GM21381 (cell line): Measurements from ENCODE around the gene DCLK3.

ENCODE experiments used
- ATAC-seq: cut with Tn5 transposase; IDR thresholded peaks from one replicate; pipeline ENCODE4 v1.9.1; 2021; ENCODE audit warnings: mild to moderate bottlenecking, moderate library complexity; ENCODE audit not compliant: unreplicated experiment

Gene DCLK3

DNA sequence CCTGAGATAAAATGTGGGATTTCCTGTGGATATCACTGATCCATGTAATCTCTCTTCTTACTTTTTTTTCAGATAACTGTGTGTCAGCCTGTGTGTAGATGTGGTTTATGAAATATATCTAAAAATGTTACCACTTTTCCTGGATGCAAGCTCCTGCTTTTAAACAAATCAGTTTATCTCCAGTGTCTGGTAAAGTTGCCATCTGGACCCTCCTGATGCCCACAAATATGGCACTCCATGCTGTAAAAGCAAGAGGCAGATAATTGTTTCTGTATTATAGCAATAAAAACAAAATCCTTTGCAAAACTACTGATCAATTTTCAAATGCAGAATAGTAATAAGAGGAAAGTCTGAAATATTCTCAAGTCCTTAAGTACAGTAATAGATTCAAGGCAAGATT is 7.6 kb upstream of the DCLK3 start:
- ATAC-seq: no peak

DNA sequence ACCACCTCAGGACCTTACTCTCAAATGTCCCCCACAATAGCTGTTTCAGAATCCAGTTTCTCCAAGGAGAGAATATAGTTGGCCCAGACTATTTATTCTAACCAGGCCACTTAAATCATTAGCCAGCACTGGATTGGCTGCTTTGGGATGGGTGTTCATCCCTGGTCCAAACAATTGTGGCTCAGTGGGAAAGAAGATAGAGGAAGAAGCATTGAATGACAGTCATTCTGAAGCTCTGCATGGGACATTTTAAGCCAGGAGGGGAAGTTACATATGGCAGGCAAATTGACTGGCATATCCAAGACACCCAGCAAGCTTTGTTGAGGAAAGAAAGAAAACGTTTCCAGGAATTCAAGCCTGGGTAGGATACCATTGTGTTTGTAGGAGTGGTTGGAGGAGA is 5.6 kb upstream of the DCLK3 start:
- no peak for ATAC-seq

DNA sequence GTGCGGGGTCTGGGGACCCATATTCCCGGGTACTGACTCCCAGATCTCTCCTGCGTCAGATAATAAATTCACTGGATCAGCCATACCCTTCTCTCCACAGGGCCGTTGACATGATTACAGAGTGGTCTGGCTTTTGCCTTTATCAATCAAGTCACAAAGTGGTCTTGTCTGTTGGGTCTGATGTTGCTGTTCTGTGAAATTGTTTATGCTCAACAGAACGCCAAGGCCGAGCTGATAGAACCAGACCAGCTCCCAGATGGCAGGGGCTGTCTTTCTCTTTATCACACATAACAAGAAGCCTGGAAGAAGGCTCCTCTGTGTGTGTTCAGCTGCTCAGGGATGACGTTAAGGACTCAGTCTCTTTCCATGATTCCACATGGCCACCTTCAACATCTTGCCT is 751 bp upstream of the DCLK3 start:
- no peak for ATAC-seq

DNA sequence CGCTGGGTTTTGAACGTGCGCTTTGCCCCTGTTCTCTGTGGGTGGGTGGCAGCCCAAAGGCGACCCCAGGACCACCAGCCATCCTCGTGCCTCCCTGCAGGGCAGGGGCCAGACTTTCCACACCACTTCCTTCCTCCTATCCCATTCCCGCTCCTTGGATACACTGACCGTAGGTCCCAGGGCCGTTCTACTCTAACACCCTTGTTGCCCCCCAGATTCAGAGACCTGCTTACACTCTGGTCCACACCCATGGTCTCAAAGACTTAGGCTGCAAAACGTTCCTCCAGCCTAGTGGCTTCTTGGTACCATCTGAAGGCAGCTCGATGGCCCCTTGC is 318 bp upstream of the DCLK3 start:
- no peak for ATAC-seq

DNA sequence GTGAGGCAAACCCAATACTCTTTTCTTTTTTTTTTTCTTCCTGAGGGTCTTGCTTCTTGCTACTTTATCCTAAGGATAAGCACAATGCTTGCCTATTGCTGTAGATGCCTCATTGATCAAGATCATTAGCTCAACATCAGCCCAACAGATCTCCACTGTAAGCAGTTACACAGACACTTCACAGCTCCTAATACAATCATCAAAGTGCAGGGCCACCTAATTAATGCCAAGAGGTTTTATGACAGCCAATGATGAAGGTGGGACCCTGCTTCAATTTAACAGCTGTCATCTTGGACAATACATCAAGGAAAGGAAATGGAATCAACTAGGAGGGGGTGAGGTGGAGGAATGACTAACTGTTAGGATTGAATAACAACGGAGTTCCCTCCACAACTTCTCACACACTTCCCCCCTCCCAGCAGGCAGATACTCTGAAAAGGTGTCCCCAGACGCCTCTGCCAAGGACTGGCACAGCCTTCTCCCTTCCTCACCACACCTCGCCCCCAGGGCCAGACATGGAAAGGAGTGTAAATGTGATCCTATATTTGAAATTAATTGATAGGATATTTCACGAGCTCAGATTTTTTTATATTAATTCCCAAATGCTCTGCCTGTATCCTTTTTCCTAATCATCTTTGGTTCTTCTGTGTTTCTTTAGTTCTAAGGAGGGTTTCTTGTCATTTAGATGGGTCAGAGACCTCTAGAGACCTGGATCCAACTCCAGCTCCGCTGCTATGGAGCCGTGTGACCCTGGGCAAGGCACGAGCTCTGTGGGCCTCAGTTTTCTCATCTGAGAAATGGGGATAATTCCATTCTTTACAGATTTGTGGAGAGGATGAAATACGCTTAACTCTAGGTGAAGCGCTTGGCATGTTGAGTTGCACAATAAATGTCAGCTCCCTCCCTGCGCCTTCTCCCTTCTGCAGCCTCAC is 1.2 kb downstream of the DCLK3 start:
- ATAC-seq: no peak

DNA sequence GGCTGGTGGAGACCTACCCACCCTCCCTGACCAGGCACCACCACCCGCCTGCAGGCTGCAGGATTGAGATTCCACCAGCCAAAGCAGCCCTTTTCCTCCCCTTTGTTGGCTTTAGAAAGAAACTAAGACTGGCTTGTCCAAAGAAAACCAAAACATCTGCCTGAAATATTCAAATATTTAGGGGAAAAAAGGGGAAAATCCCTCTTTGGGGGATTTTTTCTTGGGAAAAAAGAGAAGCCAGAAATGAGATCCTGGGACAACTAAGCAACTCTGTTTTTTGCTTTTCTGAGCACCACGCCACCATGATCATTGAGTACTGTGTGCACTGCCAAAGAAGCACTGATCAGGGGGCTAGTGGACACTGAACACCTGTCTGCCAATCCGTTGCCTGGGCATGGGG is 2.6 kb downstream of the DCLK3 start:
- ATAC-seq: no peak

DNA sequence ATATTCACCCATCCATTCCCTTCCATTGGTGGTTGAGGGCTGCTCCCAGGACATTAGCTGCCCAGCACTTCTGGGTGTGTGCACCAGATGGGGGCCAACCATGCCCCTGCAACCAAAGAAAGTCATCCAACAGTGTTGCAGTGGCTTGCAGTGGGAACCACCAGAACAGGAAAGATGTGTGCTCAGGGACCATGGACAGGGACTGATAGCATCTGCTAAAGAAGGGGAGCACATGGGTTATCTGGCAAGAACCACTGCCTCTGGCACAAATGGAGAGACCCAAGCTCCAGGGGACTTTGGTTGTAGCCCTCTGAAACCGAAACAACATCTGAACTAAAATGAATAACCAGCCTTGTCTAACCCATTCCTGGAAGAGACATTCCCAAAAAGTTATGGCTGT is 8.1 kb downstream of the DCLK3 start:
- ATAC-seq: no peak

DNA sequence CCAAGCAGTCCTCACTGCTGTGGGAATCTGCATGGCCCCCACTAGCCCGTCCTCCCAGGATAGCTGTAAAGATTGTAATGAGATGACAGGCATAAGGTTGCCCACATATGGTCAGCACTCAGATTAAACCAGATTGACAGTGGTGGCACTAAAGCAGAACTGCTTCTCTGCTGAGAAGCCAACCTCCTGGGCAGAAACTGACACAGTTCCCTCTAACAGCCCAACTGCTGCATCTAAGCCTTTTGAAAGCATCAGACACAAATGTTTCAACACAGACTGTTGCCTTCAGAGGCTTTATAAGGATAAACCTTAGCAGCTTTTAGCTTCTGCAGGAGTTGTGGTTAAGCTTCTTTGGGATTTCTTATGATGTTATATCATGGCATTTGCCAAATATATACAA is 13.0 kb downstream of the DCLK3 start:
- ATAC-seq: no peak

DNA sequence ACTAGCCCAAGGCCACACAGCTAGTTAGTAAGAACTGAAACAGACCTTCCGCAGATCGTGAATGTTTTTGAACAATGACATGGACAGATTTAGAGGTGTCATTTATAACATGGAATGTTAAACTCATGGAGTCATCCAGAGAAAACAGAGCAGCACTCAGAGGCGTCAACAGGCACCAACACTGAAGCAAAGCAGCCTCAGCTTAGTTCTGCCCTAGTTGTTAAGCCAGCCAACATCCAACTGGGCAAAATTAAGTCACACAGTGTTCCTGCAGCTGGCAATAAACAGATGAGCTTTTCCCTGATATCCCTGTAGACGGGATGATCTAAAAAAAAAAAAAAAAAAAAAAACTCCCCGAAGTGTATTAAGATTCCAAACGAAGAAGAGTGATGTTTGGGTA is 13.6 kb downstream of the DCLK3 start:
- no peak for ATAC-seq

DNA sequence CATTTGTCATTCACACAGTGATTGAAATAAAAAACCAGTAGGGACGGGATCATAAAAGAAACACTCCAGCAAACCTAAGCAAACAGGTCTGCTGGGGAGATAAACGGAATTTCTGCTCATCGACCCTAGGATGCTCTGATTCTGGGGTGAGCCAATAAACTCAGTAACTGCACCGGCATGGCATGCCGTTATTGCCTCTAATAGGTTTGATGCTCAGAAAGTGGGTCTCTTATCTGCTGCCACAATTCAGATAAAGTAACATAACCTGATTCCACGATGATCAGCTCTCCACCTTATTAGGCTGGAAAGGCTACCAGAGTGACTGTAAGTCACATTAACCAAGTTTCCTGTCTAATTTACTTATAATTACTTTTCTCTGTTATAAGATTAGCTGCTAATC is 19.6 kb downstream of the DCLK3 start:
- no peak for ATAC-seq

DNA sequence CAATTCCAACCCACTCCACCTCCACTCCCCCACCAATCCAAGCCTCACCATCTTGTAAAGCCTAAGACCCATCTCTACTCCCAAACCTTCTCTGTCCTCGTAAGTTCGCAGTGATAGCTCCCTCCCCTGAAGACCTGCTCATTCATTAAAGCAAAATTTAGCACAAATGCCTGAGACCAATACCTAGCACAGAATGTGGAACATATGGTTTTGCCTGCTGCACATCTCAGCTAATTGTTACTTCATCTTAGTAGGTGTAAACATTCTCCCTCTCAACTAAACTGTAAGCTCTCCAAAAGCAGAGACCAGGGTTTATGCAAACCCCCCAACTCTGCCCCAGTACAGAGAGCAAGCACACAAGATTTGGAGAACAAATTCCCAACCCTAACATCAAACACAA is 20.5 kb downstream of the DCLK3 start:
- ATAC-seq: no peak

DNA sequence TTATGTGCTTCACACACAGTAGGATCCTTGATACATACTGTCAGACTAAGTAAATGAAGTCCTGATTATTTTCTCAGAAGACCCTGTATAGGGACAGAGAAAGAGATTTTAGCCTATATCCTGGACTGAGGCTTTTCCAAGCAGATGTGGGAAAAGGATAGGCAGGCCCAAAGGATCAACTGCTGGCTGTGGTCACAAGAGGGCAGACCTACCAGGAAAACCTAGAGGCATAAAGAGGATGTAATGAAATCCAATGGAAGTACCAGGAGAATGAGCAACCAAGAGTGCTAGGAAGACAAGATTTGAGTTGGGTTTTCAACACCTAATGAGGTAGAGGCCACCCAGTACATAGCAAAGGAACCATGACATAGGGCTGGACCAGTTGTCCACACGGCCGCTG is 23.1 kb downstream of the DCLK3 start:
- ATAC-seq: no peak

DNA sequence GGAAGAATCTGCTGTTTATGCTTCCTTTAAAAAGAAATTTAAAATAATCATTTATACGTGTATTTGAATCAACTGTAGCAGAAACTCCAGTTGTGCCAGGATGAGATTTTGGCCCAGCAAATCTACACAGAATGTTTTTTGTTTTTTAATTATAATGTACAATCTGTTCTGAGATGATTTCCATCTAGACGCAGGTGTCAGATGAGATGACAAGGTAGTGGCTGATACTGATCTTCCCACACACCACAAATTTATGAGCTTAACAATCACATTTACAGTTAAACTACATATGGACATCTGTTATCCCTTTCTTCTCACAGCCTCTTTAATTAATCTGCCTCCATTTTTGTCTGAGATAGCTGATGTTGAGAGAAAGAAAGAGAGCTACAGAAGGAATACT is 23.6 kb downstream of the DCLK3 start:
- no peak for ATAC-seq

DNA sequence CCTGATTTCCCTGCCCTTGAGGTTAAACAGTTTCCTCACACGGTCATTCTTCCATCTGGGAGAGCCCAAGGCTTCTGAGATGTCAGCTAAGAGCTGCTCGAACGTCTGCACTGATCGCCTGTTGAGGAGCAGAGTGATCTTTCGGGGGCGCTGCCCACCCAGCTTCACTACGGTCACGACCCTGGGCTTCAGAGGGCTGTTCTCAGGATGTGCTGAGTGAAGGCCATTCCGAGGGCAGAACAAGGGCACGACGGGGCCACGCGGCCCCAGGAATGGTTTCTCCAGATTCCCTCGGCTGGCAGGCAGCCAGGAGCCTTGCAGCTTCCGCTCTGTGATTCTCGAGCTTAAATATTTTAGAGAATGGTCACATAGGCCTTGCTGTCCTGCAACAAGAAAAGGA is 25.7 kb downstream of the DCLK3 start:
- no peak for ATAC-seq

DNA sequence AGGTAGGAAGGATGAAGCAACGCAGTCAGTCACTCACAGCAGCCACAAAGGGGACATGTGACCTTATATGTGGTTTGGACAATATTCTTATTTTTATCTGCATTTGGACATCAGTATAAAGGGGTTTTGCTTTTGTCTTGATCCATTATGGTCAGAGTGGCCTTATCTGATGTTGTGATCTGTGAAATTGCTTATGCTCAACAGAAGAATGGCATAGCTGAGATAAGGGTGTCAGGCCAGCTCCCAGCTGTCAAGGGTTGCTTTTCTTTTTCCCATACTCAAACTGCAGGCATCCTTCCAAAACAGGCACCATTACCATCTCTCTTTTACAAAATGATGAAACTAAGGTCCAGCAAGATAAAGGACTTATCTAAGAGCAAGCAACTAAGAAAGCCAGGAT is 28.1 kb downstream of the DCLK3 start:
- ATAC-seq: no peak

DNA sequence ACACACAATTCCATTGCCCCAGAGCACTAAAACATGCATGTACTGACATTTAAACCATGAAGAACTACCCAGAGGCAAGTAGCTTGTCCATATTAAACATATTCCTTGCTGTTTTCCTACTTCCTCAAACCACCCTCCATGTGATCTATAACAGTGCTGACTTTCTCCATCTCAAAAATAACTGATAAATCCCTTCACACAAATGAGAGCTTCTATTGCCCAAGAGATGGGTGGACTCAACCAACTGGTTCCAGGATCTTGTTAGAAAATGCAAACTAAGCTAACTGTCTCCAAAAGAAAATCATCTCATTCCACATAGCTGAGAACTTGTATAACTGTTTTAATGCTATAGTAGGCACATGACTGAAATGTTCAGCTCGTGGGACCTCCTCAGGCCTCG is 29.6 kb downstream of the DCLK3 start:
- ATAC-seq: no peak

DNA sequence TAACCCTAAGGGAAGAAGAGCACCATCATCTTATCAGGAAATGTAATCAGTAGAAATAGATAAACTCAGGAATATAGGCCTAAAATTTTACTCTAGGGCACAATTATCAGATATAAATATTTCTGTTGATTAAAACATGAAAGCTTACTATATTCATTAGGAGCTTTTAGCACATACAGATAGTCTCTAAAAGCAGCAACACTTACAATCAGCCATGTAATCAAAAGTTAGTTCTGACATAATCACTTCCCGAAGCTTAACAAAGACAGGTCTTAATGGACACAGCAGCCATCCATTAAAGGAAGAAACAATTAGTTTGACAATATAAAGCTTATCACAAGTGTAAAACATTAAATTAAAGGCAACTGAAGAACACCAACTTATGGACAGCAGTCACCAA is 30.6 kb downstream of the DCLK3 start:
- no peak for ATAC-seq

DNA sequence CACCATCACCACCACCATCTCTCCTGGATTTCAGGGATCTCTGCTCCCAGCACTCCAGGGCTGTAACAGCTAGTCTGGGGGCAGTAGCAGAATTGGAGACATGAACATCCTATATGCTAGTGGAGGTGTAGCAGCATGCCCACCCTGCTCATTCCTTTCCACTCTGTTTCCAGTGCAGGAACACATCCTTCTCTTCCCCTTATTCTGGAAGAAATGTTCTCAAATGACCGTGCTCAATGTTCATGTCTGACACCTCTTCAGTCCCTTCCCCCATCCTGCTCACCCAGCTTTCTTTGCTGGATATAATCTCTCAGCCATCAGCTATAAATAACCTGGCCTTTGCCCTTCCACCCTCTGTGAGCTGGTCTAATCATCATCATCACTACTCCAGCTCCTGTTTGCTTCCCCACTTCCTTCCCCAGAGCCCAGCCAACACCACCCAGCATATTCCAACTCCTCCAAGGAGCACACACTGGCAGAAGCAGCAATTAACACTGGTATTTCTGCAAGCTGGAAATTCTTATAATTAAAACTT is 31.1 kb downstream of the DCLK3 start:
- ATAC-seq: no peak

DNA sequence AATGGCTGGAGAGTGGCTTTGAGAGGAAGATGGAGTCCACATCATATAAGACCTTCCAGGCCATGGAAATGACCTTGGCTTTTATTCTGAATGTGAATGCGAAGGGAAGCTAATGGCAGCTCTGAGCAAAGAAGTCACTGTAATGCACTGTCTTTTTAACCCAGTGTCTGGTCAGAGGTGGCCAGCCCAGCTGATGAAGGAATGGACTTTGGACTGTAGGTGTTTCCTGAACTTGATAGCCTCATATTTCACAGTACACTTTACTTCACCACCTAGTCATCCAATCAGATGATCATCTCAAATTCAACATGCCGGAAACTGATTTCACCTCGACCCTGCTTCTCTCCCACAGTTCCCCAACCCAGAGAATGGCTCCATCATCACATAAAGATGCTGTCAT is 33.4 kb downstream of the DCLK3 start:
- ATAC-seq: no peak

DNA sequence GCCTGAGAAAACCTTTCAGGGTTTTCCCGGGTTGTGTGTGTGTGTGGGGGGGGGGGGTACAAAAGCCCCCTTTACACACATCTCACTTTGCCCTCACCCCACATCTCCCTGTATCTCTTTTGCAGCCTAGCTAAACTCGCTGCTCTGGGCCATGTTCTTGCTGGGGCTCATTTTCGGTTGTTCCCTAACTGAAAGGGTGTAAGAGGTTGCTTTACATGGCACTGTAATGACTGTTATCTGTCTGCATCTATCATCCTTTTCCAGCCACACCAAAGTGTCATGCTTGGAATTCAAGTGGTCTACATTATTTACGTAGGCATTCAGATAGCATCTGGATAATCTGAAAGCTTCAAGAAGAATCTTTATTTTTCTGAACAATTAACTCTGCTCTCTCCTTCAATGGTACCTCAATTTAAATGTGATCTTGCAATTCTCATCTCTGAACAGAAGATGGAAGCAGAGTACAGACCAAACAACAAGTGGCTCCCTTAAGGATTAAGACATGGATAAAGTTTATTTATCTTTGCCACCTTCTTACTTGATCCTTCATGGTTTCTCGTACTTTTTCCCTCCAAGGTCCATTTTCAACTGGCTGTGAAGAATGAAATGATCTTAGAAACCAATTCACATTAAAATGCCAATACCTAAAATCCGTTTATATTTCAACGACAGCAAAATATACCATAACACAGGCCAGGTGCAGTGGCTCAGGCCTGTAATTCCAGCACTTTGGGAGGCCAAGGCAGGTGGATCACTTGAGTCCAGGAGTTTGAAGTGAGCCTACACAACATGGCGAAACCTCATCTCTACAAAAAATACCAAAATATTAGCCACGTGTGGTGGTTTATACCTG is 34.9 kb downstream of the DCLK3 start:
- ATAC-seq: peak; percentile 75

DNA sequence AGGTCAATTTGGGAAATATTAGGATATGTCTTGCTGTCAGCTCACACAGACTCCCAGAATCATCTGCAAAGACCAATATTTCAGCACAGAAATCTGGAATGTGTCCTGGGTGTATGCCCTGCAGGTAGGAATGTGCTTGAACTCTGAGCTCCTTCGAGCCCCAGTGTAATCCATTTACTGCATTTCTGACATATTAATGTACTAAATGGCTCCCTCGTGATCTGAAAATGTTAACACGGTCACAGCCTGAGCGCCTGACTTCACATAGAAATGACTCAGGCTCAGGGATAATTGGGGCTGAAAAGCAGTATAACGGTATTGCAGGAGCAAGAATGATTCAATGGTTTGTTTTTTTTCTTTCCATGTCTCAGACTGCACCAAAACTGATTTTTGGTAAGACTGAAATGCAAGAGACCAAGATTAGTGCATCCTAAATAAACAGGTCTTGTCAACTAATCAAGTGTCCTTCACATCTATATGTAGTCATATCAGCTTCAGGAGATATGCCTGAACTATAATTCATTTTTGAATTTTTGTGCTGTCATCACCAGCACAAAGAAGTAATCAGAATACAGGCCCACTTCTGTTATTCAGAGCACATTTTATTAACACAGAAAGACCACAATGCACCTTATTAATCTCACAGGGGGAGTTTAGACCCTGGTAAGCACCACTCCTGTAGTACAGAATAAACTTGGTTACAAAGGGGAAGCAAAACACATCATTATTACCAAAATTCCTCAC is 49.8 kb downstream of the DCLK3 start:
- no peak for ATAC-seq
